HepG2 (cell line): ENCODE measurements around the gene MFSD2B. TPM values are rescaled to one million over a fixed set of nuclear protein-coding genes. Genes with fewer than 3 reads are reported as not detected.

Source experiments
- ATAC-seq: fragments of 200-7000 bp; cut with Tn5 transposase; 3 replicates; pipeline ENCODE4 v1.9.1; 2020; ENCODE audit warnings: mild to moderate bottlenecking, moderate library complexity
- BruUV-seq: library from RNA; stranded (reverse); fragments of 400-500 nt; replicated peaks from 2 replicates; lab custom pipeline; 2021; lab: Mats Ljungman, UMichigan
- CTCF ChIA-PET: fragments of 300-600 bp; formaldehyde crosslinking; extraction: SDS; loops from one replicate; lab custom pipeline; 2021; ENCODE audit warnings: low total read pairs, inconsistent platforms, low intra/inter-chr PET ratio; lab: Yijun Ruan, JAX
- POLR2A ChIA-PET: fragments of 350-600 bp; sonication (Branson Sonifier 250); formaldehyde crosslinking; loops from one replicate; lab custom pipeline; 2020; ENCODE audit warnings: antibody characterized with exemption, inconsistent platforms; lab: Yijun Ruan, JAX
- DNase-seq: peaks from one replicate; pipeline ENCODE4 v3.0.0-alpha.2; 2015; ENCODE audit warnings: low spot score
- FAIRE-seq: peaks from 3 replicates; lab custom pipeline; 2011; peaks lifted over from hg19 to GRCh38; lab: Jason Lieb, UNC
- H2AFZ ChIP-seq: one replicate; pipeline ENCODE4 v1.6.1; 2011; ENCODE audit warnings: low read length, inconsistent platforms
- H3K27ac ChIP-seq: fragments of 300-600 bp; 3 replicates; pipeline ENCODE4 v1.8.0; 2011; ENCODE audit warnings: mixed run types, mild to moderate bottlenecking, mixed read lengths, low read length, inconsistent platforms; ENCODE audit not compliant: insufficient read depth; ENCODE audit errors: extremely low read length
- H3K27me3 ChIP-seq, 2 experiments: fragments of 200-600 bp in 1 of 2; 2 replicates in 1 of 2; 3 replicates in 1 of 2; pipeline versions ENCODE4 v1.6.0 to v1.8.0; 2011; ENCODE audit warnings: low read length in 2 of 2, mild to moderate bottlenecking in 2 of 2, moderate library complexity in 2 of 2, inconsistent platforms in 1 of 2; ENCODE audit not compliant: insufficient read depth in 2 of 2, control insufficient read depth in 1 of 2
- H3K36me3 ChIP-seq, 2 experiments: fragments of 200-600 bp in 1 of 2; replicated peaks in 1 of 2; 2 replicates in 1 of 2; 3 replicates in 1 of 2; pipeline versions ENCODE4 v1.5.1 to v1.8.0; 2011; ENCODE audit warnings: low read length in 2 of 2, inconsistent platforms in 1 of 2; ENCODE audit not compliant: insufficient read depth in 2 of 2, control insufficient read depth in 1 of 2
- H3K4me1 ChIP-seq: 2 replicates; pipeline ENCODE4 v1.5.1; 2012; ENCODE audit warnings: low read length, inconsistent platforms; ENCODE audit not compliant: insufficient read depth
- H3K4me2 ChIP-seq: 2 replicates; pipeline ENCODE4 v1.6.0; 2011; ENCODE audit warnings: low read depth, low read length, inconsistent platforms
- H3K4me3 ChIP-seq, 3 experiments: fragments of 200-600 bp in 1 of 3; sonication (generic), shearing (Covaris generic) in 1 of 3; replicated peaks in 1 of 3; 2 replicates each; pipeline ENCODE4 v1.5.1; 2011 to 2016; ENCODE audit warnings: low read length in 3 of 3, inconsistent platforms in 2 of 3, low read depth in 2 of 3, mild to moderate bottlenecking in 2 of 3, control low read depth in 1 of 3, mixed read lengths in 1 of 3; ENCODE audit not compliant: insufficient read depth in 1 of 3
- H3K79me2 ChIP-seq: one replicate; pipeline ENCODE4 v1.6.1; 2011; ENCODE audit warnings: low read length, inconsistent platforms; ENCODE audit not compliant: insufficient read depth
- H3K9ac ChIP-seq: 2 replicates; pipeline ENCODE4 v1.6.0; 2011; ENCODE audit warnings: mild to moderate bottlenecking, low read depth, low read length, inconsistent platforms; ENCODE audit not compliant: insufficient read depth
- H3K9me3 ChIP-seq: 2 replicates; pipeline ENCODE4 v1.5.1; 2012; ENCODE audit warnings: mild to moderate bottlenecking, low read length
- H4K20me1 ChIP-seq: 2 replicates; pipeline ENCODE4 v1.6.0; 2011; ENCODE audit warnings: inconsistent platforms, mild to moderate bottlenecking, low read length, moderate library complexity; ENCODE audit not compliant: insufficient read depth
- BCL6 ChIP-seq: IDR thresholded peaks from 2 replicates; pipeline ENCODE4 v1.6.1; 2016; ENCODE audit warnings: missing genetic modification reagents, missing compliant biosample characterization
- CHCHD3 ChIP-seq: sonication (generic); formaldehyde crosslinking; IDR thresholded peaks from 2 replicates; pipeline ENCODE4 v1.8.0; 2022; ENCODE audit warnings: mild to moderate bottlenecking, missing genetic modification reagents, moderate library complexity
- EHMT2 ChIP-seq: fragments of 200-600 bp; sonication (generic); IDR thresholded peaks from 2 replicates; pipeline ENCODE4 v1.7.0; 2017; ENCODE audit warnings: antibody characterized with exemption, low read depth, low read length, borderline replicate concordance
- FOXM1 ChIP-seq: sonication (generic); formaldehyde crosslinking; IDR thresholded peaks from 2 replicates; pipeline ENCODE4 v1.5.0; 2020; ENCODE audit warnings: missing genetic modification reagents
- GATA4 ChIP-seq: sonication (generic); IDR thresholded peaks from 2 replicates; pipeline ENCODE4 v1.6.1; 2016; ENCODE audit warnings: antibody characterized with exemption, low read depth, borderline replicate concordance
- MAF1 ChIP-seq: sonication (generic); formaldehyde crosslinking; IDR thresholded peaks from 2 replicates; pipeline ENCODE4 v1.5.0; 2020; ENCODE audit warnings: missing genetic modification reagents, borderline replicate concordance
- MED8 ChIP-seq: sonication (generic); formaldehyde crosslinking; IDR thresholded peaks from 2 replicates; pipeline ENCODE4 v1.8.1; 2023; ENCODE audit warnings: mild to moderate bottlenecking, missing genetic modification reagents; ENCODE audit not compliant: insufficient replicate concordance
- NFATC3 ChIP-seq: sonication (generic); formaldehyde crosslinking; IDR thresholded peaks from 2 replicates; pipeline ENCODE4 v1.5.1; 2020; ENCODE audit warnings: mild to moderate bottlenecking, missing genetic modification reagents
- NFKB2 ChIP-seq: sonication (generic); formaldehyde crosslinking; IDR thresholded peaks from 2 replicates; pipeline ENCODE4 v1.4.0; 2020; ENCODE audit warnings: missing genetic modification reagents, borderline replicate concordance
- REPIN1 ChIP-seq: sonication (generic); formaldehyde crosslinking; IDR thresholded peaks from 2 replicates; pipeline ENCODE4 v1.8.0; 2022; ENCODE audit warnings: missing genetic modification reagents, low read depth, mild to moderate bottlenecking, borderline replicate concordance
- SETDB1 ChIP-seq: sonication (generic); formaldehyde crosslinking; IDR thresholded peaks from 2 replicates; pipeline ENCODE4 v1.5.1; 2020; ENCODE audit warnings: missing genetic modification reagents, mild to moderate bottlenecking, borderline replicate concordance
- SIX1 ChIP-seq: sonication (generic); formaldehyde crosslinking; IDR thresholded peaks from 2 replicates; pipeline ENCODE4 v1.4.0; 2020; ENCODE audit warnings: missing genetic modification reagents, borderline replicate concordance
- SIX4 ChIP-seq: sonication (generic); formaldehyde crosslinking; IDR thresholded peaks from 2 replicates; pipeline ENCODE4 v1.4.0; 2020; ENCODE audit warnings: missing genetic modification reagents
- SOX5 ChIP-seq: IDR thresholded peaks from 2 replicates; pipeline ENCODE4 v1.6.1; 2016; ENCODE audit warnings: borderline replicate concordance
- ZBTB2 ChIP-seq: sonication (generic); formaldehyde crosslinking; IDR thresholded peaks from 2 replicates; pipeline ENCODE4 v1.8.0; 2022; ENCODE audit warnings: low read depth, missing genetic modification reagents
- ZNF235 ChIP-seq: sonication (generic); formaldehyde crosslinking; IDR thresholded peaks from 2 replicates; pipeline ENCODE4 v1.8.1; 2023; ENCODE audit warnings: mild to moderate bottlenecking, missing genetic modification reagents, borderline replicate concordance
- ZNF282 ChIP-seq: fragments of 450-650 bp; IDR thresholded peaks from 2 replicates; pipeline ENCODE4 v1.6.1; 2018; ENCODE audit not compliant: partially characterized antibody
- WGBS: methylation state at CpG from one replicate; pipeline ENCODE4 v1.1.6; 2017; ENCODE audit warnings: low lambda C conversion rate; 5-methylcytosine and 5-hydroxymethylcytosine counted together
- in situ Hi-C: cut with HindIII; loops from 2 replicates; pipeline ENCODE4 v1.10.0; 2017; ENCODE audit warnings: low pct_unique_long_range_greater_than_20kb; ENCODE audit not compliant: extremely low pct_ligation_motif_present
- intact Hi-C: fragments of 100-400 bp; cut with micrococcal nuclease; formaldehyde crosslinking; loops from one replicate; pipeline ENCODE4 v1.10.0; 2022; ENCODE audit not compliant: unreplicated experiment
- polyA plus RNA-seq, 8 experiments: library from polyadenylated mRNA; depleted of rRNA in 3 of 8; stranded (reverse) in 7 of 8; unstranded in 1 of 8; fragments of >200 nt; fragmentation: Illumina TruSeq in 4 of 8; extraction: Trizol in 4 of 8; gene quantifications; 2 replicates each; pipeline versions ENCODE4 v1.2.1 to v1.2.3, GENCODE V29; 2011 to 2016; ENCODE audit warnings: low read depth in 4 of 8, missing spikeins in 1 of 8, mixed read lengths in 1 of 8; ENCODE audit not compliant: insufficient read depth in 1 of 8
- total RNA-seq, 5 experiments: library from RNA; depleted of rRNA; stranded (reverse); fragments of >200 nt; fragmentation: Illumina TruSeq; extraction: Trizol; gene quantifications; 2 replicates each; pipeline ENCODE4 v1.2.3, GENCODE V29; 2016; ENCODE audit warnings: low read depth in 1 of 5
- TF ChIP-seq, protein P1 (sequence below): sonication (generic); formaldehyde crosslinking; IDR thresholded peaks from 2 replicates; pipeline ENCODE4 v1.5.1; 2020; ENCODE audit warnings: missing genetic modification reagents, mild to moderate bottlenecking, borderline replicate concordance

MFSD2B gene
- total and polyA plus RNA-seq, 2 of the 13 experiments (the other 11 are each of a cell fraction or from before 2014, with no cell fraction given), result 0.21 to 0.93 TPM

DNA sequence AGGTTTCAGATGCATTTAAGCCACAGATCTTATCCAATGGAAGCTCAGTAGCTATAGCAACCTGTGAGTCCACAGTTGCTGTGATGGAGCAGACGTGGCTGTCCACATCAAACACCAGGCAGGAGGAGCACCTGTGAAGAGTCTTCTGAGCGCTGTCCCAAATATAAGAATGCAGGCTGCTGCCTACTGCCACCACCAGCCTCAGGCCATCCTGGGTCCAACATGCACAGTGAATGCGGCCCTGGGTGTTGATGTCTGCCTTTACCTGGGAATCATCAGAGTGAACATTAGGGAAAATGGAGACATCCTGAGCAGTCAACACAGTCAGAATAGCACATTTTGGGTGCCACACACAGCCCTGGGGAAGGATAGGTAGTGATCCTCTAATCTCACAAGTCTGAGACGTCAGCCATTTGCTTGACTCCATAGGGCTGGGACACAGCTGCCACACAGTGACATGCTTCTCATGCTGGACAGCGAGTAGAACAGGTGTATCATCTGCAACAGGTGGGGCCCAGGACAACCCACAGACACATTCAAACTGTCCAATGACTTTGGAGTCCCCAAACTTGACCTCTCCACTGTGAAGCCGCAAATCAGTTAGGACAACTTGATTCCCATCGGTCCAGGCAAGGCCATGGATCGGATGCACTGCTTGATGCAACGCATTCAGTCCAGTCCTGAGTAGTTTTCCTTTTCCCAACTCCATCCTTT is 29.1 kb downstream of the MFSD2B start:
- intact Hi-C loops, result no loop called here
- H3K9me3 ChIP-seq, result no peaks in the 10 kb centered on the region
- ATAC-seq (no peak; the same call in 2 of the 3 replicates), DNase-seq (no peak), FAIRE-seq (no peak)
- no peaks in the 10 kb centered on the region for H3K27me3 ChIP-seq
- peaks cover 13 to 33% of the 10 kb centered on the region in 2 experiments for H3K36me3 ChIP-seq
- no peak for TF ChIP-seq NFATC3 (CRISPR knock-in tag)
- no peak for TF ChIP-seq SOX5
- no peak for TF ChIP-seq CHCHD3 (CRISPR knock-in tag)
- TF ChIP-seq SIX4, result no peak
- no peak for TF ChIP-seq FOXM1 (CRISPR knock-in tag)
- TF ChIP-seq, protein P1, sequence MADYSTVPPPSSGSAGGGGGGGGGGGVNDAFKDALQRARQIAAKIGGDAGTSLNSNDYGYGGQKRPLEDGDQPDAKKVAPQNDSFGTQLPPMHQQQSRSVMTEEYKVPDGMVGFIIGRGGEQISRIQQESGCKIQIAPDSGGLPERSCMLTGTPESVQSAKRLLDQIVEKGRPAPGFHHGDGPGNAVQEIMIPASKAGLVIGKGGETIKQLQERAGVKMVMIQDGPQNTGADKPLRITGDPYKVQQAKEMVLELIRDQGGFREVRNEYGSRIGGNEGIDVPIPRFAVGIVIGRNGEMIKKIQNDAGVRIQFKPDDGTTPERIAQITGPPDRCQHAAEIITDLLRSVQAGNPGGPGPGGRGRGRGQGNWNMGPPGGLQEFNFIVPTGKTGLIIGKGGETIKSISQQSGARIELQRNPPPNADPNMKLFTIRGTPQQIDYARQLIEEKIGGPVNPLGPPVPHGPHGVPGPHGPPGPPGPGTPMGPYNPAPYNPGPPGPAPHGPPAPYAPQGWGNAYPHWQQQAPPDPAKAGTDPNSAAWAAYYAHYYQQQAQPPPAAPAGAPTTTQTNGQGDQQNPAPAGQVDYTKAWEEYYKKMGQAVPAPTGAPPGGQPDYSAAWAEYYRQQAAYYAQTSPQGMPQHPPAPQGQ, result no peak
- no peak for TF ChIP-seq BCL6 (CRISPR knock-in tag)
- no peak for TF ChIP-seq GATA4
- TF ChIP-seq MED8, result no peak
- no peak for TF ChIP-seq ZNF282
- TF ChIP-seq MAF1 (CRISPR knock-in tag), result no peak
- no peak for TF ChIP-seq REPIN1 (CRISPR knock-in tag)
- TF ChIP-seq ZBTB2 (CRISPR knock-in tag), result no peak
- no peak for TF ChIP-seq SETDB1 (CRISPR knock-in tag)
- no peak for TF ChIP-seq EHMT2
- no peak for TF ChIP-seq ZNF235 (CRISPR knock-in tag)
- no peak for TF ChIP-seq NFKB2
- no peak for TF ChIP-seq SIX1 (CRISPR knock-in tag)
- BruUV-seq, result no TSS peak
- no peak overlapping the region for H3K9ac ChIP-seq
- H3K27ac ChIP-seq, result no peak overlapping the region
- WGBS, result 98% methylated on average over 9 of the region's 9 CpGs
- in situ Hi-C loops, result no loop called here
- H3K4me3 ChIP-seq, result no peak overlapping the region
- H4K20me1 ChIP-seq, result no peaks in the 10 kb centered on the region
- H2AFZ ChIP-seq, result no peak overlapping the region
- H3K79me2 ChIP-seq, result peaks cover 14% of the 10 kb centered on the region
- POLR2A ChIA-PET, result interaction anchor here (0.9 kb wide), 1 partner anchor 30 kb away, joined by 3 read pairs; no protein-coding TSS in a partner anchor
- CTCF ChIA-PET, result no interaction called here
- H3K4me1 ChIP-seq, result no peaks in the 10 kb centered on the region; the same call in 1 of the 2 replicates
- no peak overlapping the region for H3K4me2 ChIP-seq
